ENCODE data around the gene PACRG.

DNA sequence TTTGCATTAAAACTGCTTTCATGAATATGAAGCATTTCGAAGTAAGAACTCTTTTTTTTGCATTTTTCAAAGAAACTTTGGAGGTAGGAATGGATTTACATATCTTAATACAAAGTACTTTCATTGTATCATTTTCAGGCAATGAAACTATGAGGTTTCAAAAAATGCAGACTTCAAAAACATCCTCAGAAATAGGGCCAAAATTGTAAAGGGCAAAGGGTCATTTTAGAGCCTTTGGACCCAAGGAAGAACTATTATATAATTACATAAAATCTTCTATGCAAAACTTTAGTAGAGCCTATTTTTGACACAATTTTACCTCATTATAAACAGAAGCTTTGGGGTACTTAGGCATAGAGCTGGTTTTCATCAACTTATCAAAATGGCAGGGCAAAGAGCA lies 5.1 kb upstream of the PACRG start:
- TF ChIP-seq POLR2A (IDR thresholded peaks at IDR 0.05), result no peak
- TF ChIP-seq, protein P1, sequence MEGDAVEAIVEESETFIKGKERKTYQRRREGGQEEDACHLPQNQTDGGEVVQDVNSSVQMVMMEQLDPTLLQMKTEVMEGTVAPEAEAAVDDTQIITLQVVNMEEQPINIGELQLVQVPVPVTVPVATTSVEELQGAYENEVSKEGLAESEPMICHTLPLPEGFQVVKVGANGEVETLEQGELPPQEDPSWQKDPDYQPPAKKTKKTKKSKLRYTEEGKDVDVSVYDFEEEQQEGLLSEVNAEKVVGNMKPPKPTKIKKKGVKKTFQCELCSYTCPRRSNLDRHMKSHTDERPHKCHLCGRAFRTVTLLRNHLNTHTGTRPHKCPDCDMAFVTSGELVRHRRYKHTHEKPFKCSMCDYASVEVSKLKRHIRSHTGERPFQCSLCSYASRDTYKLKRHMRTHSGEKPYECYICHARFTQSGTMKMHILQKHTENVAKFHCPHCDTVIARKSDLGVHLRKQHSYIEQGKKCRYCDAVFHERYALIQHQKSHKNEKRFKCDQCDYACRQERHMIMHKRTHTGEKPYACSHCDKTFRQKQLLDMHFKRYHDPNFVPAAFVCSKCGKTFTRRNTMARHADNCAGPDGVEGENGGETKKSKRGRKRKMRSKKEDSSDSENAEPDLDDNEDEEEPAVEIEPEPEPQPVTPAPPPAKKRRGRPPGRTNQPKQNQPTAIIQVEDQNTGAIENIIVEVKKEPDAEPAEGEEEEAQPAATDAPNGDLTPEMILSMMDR (IDR thresholded peaks at IDR 0.05), result no peak

Measured in stomach (tissue), 4 donors.